ENCODE measurements around the gene FIGN.

- TF ChIP-seq GABPA (tag; conservative IDR thresholded peaks at IDR 0.05; ENCODE audit: low read depth) (no peak), TSHZ1 (CRISPR knock-in tag; IDR thresholded peaks at IDR 0.05) (no peak), MAFF (IDR thresholded peaks at IDR 0.05; ENCODE audit: low read length) (no peak), TRIM24 (IDR thresholded peaks at IDR 0.05) (no peak), ZNF830 (CRISPR knock-in tag; IDR thresholded peaks at IDR 0.05) (no peak), POLR2A (conservative IDR thresholded peaks at IDR 0.05) (no peak), THAP7 (CRISPR knock-in tag; IDR thresholded peaks at IDR 0.05) (no peak), SMARCA4 (IDR thresholded peaks at IDR 0.05) (no peak)
Measured at GRCh38 chr2:163687217-163687616, 48.6 kb downstream of the FIGN start.

Data from K562 (cell line).